ENCODE results near the gene SLC5A11. TPM values are rescaled to one million over a fixed set of nuclear protein-coding genes. Genes with fewer than 3 reads are reported as not detected.

SLC5A11 gene
- total and polyA plus RNA-seq, 3 donors from 2014 or later: 0.39 to 1.3 (median 0.78) TPM

DNA sequence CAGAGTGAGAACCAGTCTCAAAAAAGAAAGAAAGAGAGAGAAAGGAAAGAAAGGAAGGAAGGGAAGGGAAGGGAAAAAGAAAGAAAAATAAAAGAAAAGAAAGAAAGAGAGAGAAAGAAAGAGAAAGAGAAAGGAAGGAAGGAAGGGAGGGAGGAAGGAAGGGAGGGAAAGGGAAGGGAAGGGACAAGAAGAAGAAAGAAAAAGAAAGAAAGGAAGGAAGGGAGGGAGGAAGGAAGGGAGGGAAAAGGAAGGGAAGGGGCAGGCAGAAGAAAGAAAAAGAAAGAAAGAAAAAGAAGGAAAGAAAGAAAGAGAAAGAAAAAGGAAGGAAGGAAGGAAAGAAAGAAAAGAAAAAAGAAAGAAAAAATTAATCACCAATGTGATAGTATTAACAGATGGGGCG is 15.7 kb downstream of the SLC5A11 start:
- Histone ChIP-seq H3K4me1 (no peaks in the 10 kb centered on the region), H3K9me3 (no peaks in the 10 kb centered on the region), H3K36me3 (ENCODE audit: low read depth, missing control alignments) (no peaks in the 10 kb centered on the region), H3K27me3 (no peaks in the 10 kb centered on the region), H3K27ac (no peak overlapping the region), H3K4me3 (no peak overlapping the region)
- no peak for TF ChIP-seq CTCF (IDR thresholded peaks at IDR 0.05)
- no peak for TF ChIP-seq POLR2A (IDR thresholded peaks at IDR 0.05)
- intact Hi-C loops (cut with DNase I; ENCODE audit: low total_unique reads): no loop called here
- 82 to 94% methylated on average over 1 of the region's 1 CpG for WGBS, 2 donors
- no peak for DNase-seq

DNA sequence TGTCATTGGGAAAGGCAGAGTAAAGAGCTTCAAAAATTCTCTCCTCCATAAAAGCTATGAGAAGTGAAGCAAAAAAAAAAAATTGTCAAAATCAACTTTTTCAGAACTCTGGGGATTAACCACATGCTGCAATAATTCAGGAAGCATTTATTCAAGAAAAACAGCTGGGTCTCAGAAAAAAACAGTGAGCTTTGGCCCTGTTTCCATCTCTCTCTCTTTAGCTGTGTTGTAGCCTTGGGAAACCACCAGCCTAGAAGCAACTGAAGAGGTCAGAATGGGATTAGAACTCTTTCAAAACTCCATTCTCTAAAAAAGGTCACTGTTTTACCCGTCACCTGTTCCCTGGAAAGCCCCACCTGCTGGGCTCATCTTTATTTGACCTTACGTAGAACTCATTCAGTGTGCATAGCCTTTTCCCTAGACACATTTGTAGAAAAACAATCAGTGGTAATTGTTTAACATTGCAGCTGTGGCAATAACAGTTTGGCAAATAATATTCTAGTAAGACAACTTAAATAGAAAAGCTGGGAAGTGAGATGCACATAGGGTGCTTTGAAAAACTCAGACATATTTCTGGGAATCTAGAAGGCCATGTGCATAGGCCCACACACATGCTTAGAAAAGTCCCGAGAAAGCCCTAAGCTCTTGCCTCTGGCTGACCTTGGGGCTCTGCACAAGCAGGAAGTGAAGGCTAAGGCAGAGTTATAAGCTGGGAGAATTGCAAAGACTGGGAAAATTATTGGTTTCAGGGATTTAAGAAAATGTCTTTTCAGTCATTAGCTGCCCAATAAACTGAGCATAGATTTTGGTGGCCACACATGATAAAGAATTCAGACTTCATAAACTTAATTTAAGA is 18.0 kb downstream of the SLC5A11 start:
- Histone ChIP-seq H3K4me1 (no peaks in the 10 kb centered on the region), H3K9me3 (no peaks in the 10 kb centered on the region), H3K27me3 (no peaks in the 10 kb centered on the region), H3K27ac (no peak overlapping the region), H3K36me3 (ENCODE audit: low read depth, missing control alignments) (no peaks in the 10 kb centered on the region), H3K4me3 (no peak overlapping the region)
- no peak for TF ChIP-seq CTCF (IDR thresholded peaks at IDR 0.05)
- TF ChIP-seq POLR2A (IDR thresholded peaks at IDR 0.05): no peak
- intact Hi-C loops (cut with DNase I; ENCODE audit: low total_unique reads): no loop called here
- no peak for DNase-seq
- WGBS, 2 donors: 86 to 91% methylated on average over 3 of the region's 3 CpGs

DNA sequence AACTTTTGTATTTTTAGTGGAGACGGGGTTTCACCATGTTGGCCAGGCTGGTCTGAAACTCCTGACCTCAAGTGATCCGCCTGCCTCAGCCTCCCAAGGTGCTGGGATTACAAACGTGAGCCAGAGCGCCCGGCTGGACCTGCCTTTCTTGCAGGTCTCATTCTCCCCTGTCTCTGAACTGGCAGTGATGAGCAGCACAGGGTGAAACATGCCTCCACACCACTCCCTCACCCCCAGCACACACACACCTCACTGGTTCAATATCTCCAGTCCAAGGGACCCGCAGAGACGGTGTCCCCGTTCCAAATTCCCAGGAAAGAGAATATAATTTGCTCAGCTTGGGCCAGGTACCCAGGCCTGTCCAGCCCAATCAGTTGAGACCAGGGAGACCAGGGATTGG is 23.3 kb downstream of the SLC5A11 start:
- no peaks in the 10 kb centered on the region for H3K36me3 ChIP-seq (ENCODE audit: low read depth, missing control alignments)
- intact Hi-C loops (cut with DNase I; ENCODE audit: low total_unique reads): no loop called here
- no peak overlapping the region for H3K27ac ChIP-seq
- TF ChIP-seq CTCF (IDR thresholded peaks at IDR 0.05): no peak
- no peak for TF ChIP-seq POLR2A (IDR thresholded peaks at IDR 0.05)
- H3K27me3 ChIP-seq: no peaks in the 10 kb centered on the region
- WGBS, 2 donors: 87 to 88% methylated on average over 8 of the region's 8 CpGs
- H3K4me3 ChIP-seq: no peak overlapping the region
- no peaks in the 10 kb centered on the region for H3K4me1 ChIP-seq
- no peaks in the 10 kb centered on the region for H3K9me3 ChIP-seq
- DNase-seq: no peak

- no peak for DNase-seq
- 93 to 98% methylated on average over 5 of the region's 5 CpGs for WGBS, 2 donors
- no peaks in the 10 kb centered on the region for H3K4me1 ChIP-seq
- no peaks in the 10 kb centered on the region for H3K9me3 ChIP-seq
- intact Hi-C loops (cut with DNase I; ENCODE audit: low total_unique reads): no loop called here
- H3K36me3 ChIP-seq (ENCODE audit: low read depth, missing control alignments): no peaks in the 10 kb centered on the region
- no peak for TF ChIP-seq CTCF (IDR thresholded peaks at IDR 0.05)
- no peak for TF ChIP-seq POLR2A (IDR thresholded peaks at IDR 0.05)
- no peaks in the 10 kb centered on the region for H3K27me3 ChIP-seq
- no peak overlapping the region for H3K4me3 ChIP-seq
- H3K27ac ChIP-seq: no peak overlapping the region
Observed at GRCh38 chr16:24871891-24872290, 26.1 kb downstream of the SLC5A11 start.

- no peak overlapping the region for H3K4me3 ChIP-seq
- H3K36me3 ChIP-seq (ENCODE audit: low read depth, missing control alignments): no peaks in the 10 kb centered on the region
- no peaks in the 10 kb centered on the region for H3K9me3 ChIP-seq
- intact Hi-C loops (cut with DNase I; ENCODE audit: low total_unique reads): no loop called here
- no peak for DNase-seq
- no peaks in the 10 kb centered on the region for H3K27me3 ChIP-seq
- H3K4me1 ChIP-seq: no peaks in the 10 kb centered on the region
- H3K27ac ChIP-seq: no peak overlapping the region
- TF ChIP-seq POLR2A (IDR thresholded peaks at IDR 0.05): no peak
- no peak for TF ChIP-seq CTCF (IDR thresholded peaks at IDR 0.05)
- 67 to 81% methylated on average over 2 of the region's 2 CpGs for WGBS, 2 donors
Observed at GRCh38 chr16:24873028-24873427, 27.3 kb downstream of the SLC5A11 start.

Data from testis (tissue), 3 donors.